HG02943 (cell line): ENCODE measurements around the gene SNX11.

Experiments used
- ATAC-seq: cut with Tn5 transposase; IDR thresholded peaks from one replicate; pipeline ENCODE4 v1.9.1; 2021; ENCODE audit warnings: mild to moderate bottlenecking, low read depth, moderate library complexity; ENCODE audit not compliant: unreplicated experiment

Gene SNX11

GRCh38 chr17:48160177-48161081, 52.9 kb downstream of the SNX11 start:
- ATAC-seq, result no peak

- no peak for ATAC-seq
These were observed 53.8 kb downstream of the SNX11 start for GRCh38 chr17:48161127-48161905.

GRCh38 chr17:48162306-48162934, 54.9 kb downstream of the SNX11 start:
- no peak for ATAC-seq

GRCh38 chr17:48162946-48163506, 55.5 kb downstream of the SNX11 start:
- no peak for ATAC-seq

GRCh38 chr17:48163809-48164208, 56.2 kb downstream of the SNX11 start:
- no peak for ATAC-seq

GRCh38 chr17:48169926-48170325, 62.4 kb downstream of the SNX11 start:
- ATAC-seq, result no peak
